Measurements from ENCODE around the gene KRT7. TPM values are rescaled to one million over a fixed set of nuclear protein-coding genes. Genes with fewer than 3 reads are reported as not detected.

Gene KRT7
- 1,213 and 1,216 TPM in 2 replicates for total RNA-seq

DNA sequence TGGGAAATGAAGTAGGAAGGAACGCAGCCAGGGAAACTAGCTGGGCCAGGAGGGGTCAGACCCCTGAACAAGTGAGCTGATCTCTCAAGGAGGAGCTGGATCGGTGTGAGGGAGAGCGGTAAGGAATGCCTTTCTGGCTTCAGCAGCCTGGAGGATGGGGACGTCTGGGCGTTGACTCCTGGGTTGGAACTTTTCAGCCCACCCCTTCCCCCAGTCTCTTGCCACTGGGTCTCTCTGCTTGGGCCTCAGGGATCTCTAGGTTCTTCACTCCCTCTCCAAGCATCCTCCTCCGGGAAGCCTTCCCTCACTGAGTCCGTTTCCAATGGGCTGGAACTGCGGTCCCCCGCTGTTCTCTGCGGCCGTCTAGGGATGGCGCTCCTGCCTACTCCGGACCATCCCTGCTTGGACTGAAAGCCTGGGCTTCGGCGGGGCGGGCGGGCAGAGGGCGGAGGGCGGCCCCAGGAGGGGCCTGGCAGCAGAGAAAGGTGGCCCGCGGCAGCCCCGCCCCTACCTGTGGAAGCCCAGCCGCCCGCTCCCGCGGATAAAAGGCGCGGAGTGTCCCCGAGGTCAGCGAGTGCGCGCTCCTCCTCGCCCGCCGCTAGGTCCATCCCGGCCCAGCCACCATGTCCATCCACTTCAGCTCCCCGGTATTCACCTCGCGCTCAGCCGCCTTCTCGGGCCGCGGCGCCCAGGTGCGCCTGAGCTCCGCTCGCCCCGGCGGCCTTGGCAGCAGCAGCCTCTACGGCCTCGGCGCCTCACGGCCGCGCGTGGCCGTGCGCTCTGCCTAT is at the start of gene KRT7:
Gene KRT7 (plus strand): TSS at position 570 of the 788 bp plus-strand sequence. CDS start 54 bp downstream, at position 624.

DNA sequence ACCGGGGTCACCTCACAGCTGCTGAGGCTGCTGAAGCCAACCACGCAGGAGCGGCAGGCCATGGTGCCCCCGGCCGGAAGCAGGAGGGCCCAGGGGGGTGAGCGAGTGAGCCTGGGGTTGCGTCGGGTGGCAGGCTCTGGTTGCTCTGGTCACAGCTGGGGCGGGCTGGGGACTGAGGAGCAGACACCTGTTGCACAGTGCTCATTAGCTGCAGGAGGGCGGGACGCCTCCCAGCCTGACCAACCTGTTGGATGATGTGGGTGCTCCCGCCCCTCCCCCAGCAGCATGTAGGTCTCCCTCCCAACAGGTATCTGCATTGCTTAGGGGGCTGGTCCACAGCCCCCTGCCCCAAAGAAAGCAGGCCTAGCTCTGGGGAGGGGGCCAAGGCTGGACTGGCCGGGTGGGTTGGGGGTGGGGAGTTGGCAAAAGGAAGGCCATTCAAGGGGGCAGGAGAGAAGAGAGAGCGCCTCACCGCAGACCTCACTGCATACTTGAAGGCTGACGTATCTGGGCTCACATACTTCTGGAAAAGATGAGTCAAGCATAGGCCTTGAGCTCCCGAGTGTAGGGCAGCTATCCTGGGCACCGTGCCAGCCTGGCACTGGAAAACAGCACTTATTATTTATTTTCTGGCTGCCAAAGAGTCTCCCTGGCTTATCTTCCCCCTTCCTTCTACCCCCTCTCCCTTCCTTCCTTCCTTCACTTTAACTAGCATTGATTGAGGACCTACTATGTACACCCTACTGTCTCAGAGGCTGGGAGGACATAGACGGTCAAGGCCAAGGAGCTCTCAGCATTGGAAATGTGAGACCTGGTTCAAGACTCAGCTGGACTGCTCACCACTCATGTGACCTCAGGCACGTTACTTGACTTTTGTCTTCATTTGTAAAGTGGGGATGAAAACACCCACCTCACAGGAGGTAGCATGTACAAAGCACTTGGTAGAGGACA is 40.9 kb upstream of the KRT7 start, which contains the start of gene KRT80:
Gene KRT80 (minus strand): TSS at position 174 of the 951 bp plus-strand sequence. CDS start 112 bp downstream, at position 62.

DNA sequence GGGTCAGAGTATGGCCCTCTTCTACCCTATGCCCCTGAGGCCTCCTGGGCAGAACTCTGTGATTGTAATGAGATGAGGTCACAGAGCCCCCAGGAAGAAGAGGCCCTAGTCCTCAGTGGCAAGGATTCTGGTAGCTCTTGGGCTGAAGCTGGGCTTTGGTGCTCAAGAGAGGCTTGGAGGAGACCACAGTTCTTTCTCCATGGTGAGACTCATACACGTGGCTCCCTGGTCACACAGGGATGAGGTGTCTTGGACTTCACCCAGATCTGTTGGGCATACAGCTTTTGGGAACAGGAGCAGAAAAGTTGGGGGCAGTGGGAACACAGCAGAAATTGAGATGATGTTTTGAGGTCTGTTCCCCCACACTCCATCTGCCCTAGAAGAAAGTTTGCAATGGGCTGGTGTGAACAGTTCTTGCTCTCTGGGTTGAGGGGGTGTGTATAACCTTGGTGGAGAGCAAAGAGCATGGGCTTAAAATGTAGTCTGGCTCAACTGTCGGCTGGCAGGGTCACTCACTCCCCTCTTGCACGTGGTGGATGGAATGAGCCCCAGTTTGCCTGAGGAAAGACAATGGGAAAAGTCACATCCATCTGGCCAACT is 41.6 kb downstream of the KRT7 start, which contains the start of gene KRT86:
Gene KRT86 (plus strand): TSS at position 125 of the 600 bp plus-strand sequence. CDS start 27,272 bp downstream, outside the sequence.

DNA sequence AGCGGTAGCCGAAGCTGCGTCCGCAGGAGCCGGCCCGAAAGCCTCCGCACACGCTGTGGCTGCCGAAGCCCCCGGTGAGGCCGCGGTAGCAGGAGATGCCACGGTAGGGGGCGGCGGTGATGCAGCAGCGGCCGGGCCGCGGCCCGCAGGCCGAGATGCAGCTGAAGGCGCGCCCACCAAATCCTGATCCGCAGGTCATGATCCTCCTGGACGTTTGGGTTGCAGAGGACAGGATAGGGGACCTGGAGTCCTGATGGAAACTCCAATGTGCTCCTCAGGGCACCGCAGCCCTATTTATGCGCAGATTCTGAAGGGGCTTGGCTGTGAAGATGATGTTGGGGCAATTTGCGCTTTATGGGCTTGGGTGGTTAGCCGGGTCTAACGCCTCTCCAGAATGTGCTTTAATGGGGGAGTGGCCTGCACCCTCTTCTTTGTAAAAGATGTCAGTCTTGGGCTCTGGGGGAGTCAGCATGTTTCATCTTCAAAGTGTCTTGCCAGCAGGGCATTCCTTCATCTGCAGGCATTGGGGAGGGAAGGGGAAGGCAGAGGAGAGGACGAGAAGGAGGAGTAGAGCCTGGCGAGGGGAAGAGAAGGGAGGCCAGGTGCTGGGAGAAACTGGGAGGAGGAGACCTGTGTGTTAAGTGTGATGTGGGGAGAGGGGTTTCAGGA is 58.4 kb downstream of the KRT7 start, which contains the start of gene KRT81:
Gene KRT81 (minus strand): TSS at position 268 of the 669 bp plus-strand sequence. CDS start 69 bp downstream, at position 199.

Other genes with a start within 250 kb of the KRT7 start
- gene TAMALIN, start 226.3 kb upstream of the KRT7 start, total RNA-seq, result 0.07 and 0.70 TPM in 2 replicates
- gene NR4A1, start 181.8 kb upstream of the KRT7 start, total RNA-seq, result 1.9 and 6.2 TPM in 2 replicates
- gene ATG101, start 163.3 kb upstream of the KRT7 start, total RNA-seq, result 57.4 and 59.3 TPM in 2 replicates
- gene SMIM41, start 153.5 kb upstream of the KRT7 start, total RNA-seq, result not detected in 2 replicates
- 6.5 and 7.3 TPM in 2 replicates for gene KRT80, start 41.2 kb upstream of the KRT7 start, total RNA-seq
- 0.56 TPM in 1 of 2 replicates, not detected in the other for gene KRT86, start 41.4 kb downstream of the KRT7 start, total RNA-seq
- 35.9 and 54.8 TPM in 2 replicates for gene KRT81, start 58.3 kb downstream of the KRT7 start, total RNA-seq
- gene KRT83, start 88.2 kb downstream of the KRT7 start, total RNA-seq, result not detected in 2 replicates
- not detected in 2 replicates for gene KRT85, start 134.2 kb downstream of the KRT7 start, total RNA-seq
- 0.07 TPM in 1 of 2 replicates, not detected in the other for gene KRT84, start 152.4 kb downstream of the KRT7 start, total RNA-seq
- not detected in 2 replicates for gene KRT82, start 173.1 kb downstream of the KRT7 start, total RNA-seq
- gene KRT75, start 201.1 kb downstream of the KRT7 start, total RNA-seq, result 2.1 and 2.6 TPM in 2 replicates
- 1,596 and 1,655 TPM in 2 replicates for gene KRT6B, start 218.9 kb downstream of the KRT7 start, total RNA-seq
- gene KRT6C, start 240.6 kb downstream of the KRT7 start, total RNA-seq, result 220 and 261 TPM in 2 replicates